Thoracic aorta (tissue), 2 donors: Measurements from ENCODE around the gene MBD5. TPM values are rescaled to one million over a fixed set of nuclear protein-coding genes. Genes with fewer than 3 reads are reported as not detected.

ENCODE experiments used
- ATAC-seq: fragments of 150-250 bp; one replicate; pipeline ENCODE4 v1.8.0; 2017; ENCODE audit warnings: low read depth; ENCODE audit not compliant: insufficient number of reproducible peaks, low FRiP score
- DNase-seq: peaks from one replicate; pipeline ENCODE4 v3.0.0-alpha.2; 2020; ENCODE audit warnings: low spot score
- H3K27ac ChIP-seq, 2 donors: fragments of 200-600 bp; sonication (generic); 1 replicate in 1 of 2; 2 replicates in 1 of 2; pipeline ENCODE4 v1.5.1; 2016; ENCODE audit warnings: mild to moderate bottlenecking in 2 of 2, moderate library complexity in 2 of 2
- H3K27me3 ChIP-seq: fragments of 200-600 bp; sonication (generic); replicated peaks from 2 replicates; pipeline ENCODE4 v1.6.0; 2016; ENCODE audit warnings: mild to moderate bottlenecking; ENCODE audit not compliant: insufficient read depth
- H3K36me3 ChIP-seq: fragments of 200-600 bp; sonication (generic); one replicate; pipeline ENCODE4 v1.5.1; 2016
- H3K4me1 ChIP-seq, 2 donors: fragments of 200-600 bp; sonication (generic); 1 replicate in 1 of 2; 2 replicates in 1 of 2; pipeline versions ENCODE4 v1.5.1 to v1.6.0; 2016; ENCODE audit warnings: low read depth in 2 of 2, mild to moderate bottlenecking in 1 of 2; ENCODE audit not compliant: control insufficient read depth in 1 of 2
- H3K4me3 ChIP-seq: fragments of 200-600 bp; sonication (generic); 2 replicates; pipeline ENCODE4 v1.5.1; 2016; ENCODE audit warnings: mild to moderate bottlenecking
- H3K9me3 ChIP-seq: fragments of 200-600 bp; sonication (generic); 2 replicates; pipeline ENCODE4 v1.5.1; 2016
- CTCF ChIP-seq: fragments of 200-600 bp; sonication (generic); IDR thresholded peaks from one replicate; pipeline ENCODE4 v1.5.1; 2019; ENCODE audit warnings: antibody characterized with exemption
- total RNA-seq, 2 donors: library from RNA; depleted of rRNA; stranded (reverse); fragments of >200 nt; gene quantifications; one replicate each; pipeline versions ENCODE4 v1.1.0 to v1.2.3, GENCODE V29; 2016

MBD5 gene
- total RNA-seq, 2 donors from 2014 or later: 35.1 to 50.3 TPM

GRCh38 chr2:148253685-148254084 lies 232.8 kb downstream of the MBD5 start:
- Histone ChIP-seq H3K4me3 (no peak overlapping the region), H3K27me3 (no peaks in the 10 kb centered on the region), H3K9me3 (no peaks in the 10 kb centered on the region), H3K4me1 (no peaks in the 10 kb centered on the region), H3K36me3 (no peaks in the 10 kb centered on the region), H3K27ac (no peak overlapping the region)
- DNase-seq (no peak), ATAC-seq (no peak)
- TF ChIP-seq CTCF: no peak

- DNase-seq (no peak), ATAC-seq (no peak)
- Histone ChIP-seq H3K27ac (no peak overlapping the region), H3K27me3 (no peaks in the 10 kb centered on the region), H3K36me3 (no peaks in the 10 kb centered on the region), H3K4me1 (no peaks in the 10 kb centered on the region), H3K4me3 (no peak overlapping the region), H3K9me3 (no peaks in the 10 kb centered on the region)
- no peak for TF ChIP-seq CTCF
These were observed 235.0 kb downstream of the MBD5 start for GRCh38 chr2:148255929-148256328.

- DNase-seq (no peak), ATAC-seq (no peak)
- H3K4me3 ChIP-seq: no peak overlapping the region
- H3K36me3 ChIP-seq: no peaks in the 10 kb centered on the region
- H3K4me1 ChIP-seq: no peaks in the 10 kb centered on the region
- TF ChIP-seq CTCF: no peak
- H3K27me3 ChIP-seq: no peaks in the 10 kb centered on the region
- H3K27ac ChIP-seq: no peak overlapping the region
- no peaks in the 10 kb centered on the region for H3K9me3 ChIP-seq
These were observed 236.4 kb downstream of the MBD5 start for GRCh38 chr2:148257276-148257675.

- Histone ChIP-seq H3K4me1 (no peaks in the 10 kb centered on the region), H3K27me3 (no peaks in the 10 kb centered on the region), H3K36me3 (no peaks in the 10 kb centered on the region)
These were observed 237.2 kb downstream of the MBD5 start for GRCh38 chr2:148258124-148258523.

GRCh38 chr2:148259674-148260073 lies 238.8 kb downstream of the MBD5 start:
- no peak for TF ChIP-seq CTCF
- Histone ChIP-seq H3K27me3 (no peaks in the 10 kb centered on the region), H3K4me3 (no peak overlapping the region), H3K9me3 (no peaks in the 10 kb centered on the region), H3K36me3 (no peaks in the 10 kb centered on the region), H3K4me1 (no peaks in the 10 kb centered on the region), H3K27ac (no peak overlapping the region)
- no peak for DNase-seq
- ATAC-seq: no peak

More at GRCh38 chr2:148258124-148258523, 237.2 kb downstream of the MBD5 start:
- H3K27ac ChIP-seq: no peak overlapping the region
- no peak for DNase-seq
- no peak overlapping the region for H3K4me3 ChIP-seq
- no peak for ATAC-seq
- no peak for TF ChIP-seq CTCF
- H3K9me3 ChIP-seq: no peaks in the 10 kb centered on the region
